Activated CD8-positive, alpha-beta memory T cell treated with anti-CD3 and anti-CD28 coated beads, Interleukin-2, amount 50 U/mL, for 48 hours (primary cell): ENCODE measurements around the gene RBBP8NL.

ENCODE experiments used
- DNase-seq: peaks from one replicate; pipeline ENCODE4 v3.0.0-alpha.2; 2020

Gene RBBP8NL

GRCh38 chr20:62370115-62370806 lies 57.1 kb downstream of the RBBP8NL start:
- DNase-seq = peak; percentile 78

GRCh38 chr20:62369815-62370114 lies 57.6 kb downstream of the RBBP8NL start:
- no peak for DNase-seq

GRCh38 chr20:62368976-62369814 lies 58.1 kb downstream of the RBBP8NL start:
- no peak for DNase-seq

GRCh38 chr20:62368392-62368975 lies 58.9 kb downstream of the RBBP8NL start:
- no peak for DNase-seq

- no peak for DNase-seq
Observed at GRCh38 chr20:62367633-62368391, 59.5 kb downstream of the RBBP8NL start.

GRCh38 chr20:62367136-62367632 lies 60.2 kb downstream of the RBBP8NL start, which contains the start of gene LAMA5:
LAMA5 (minus strand) TSS chr20:62367312; CDS start chr20:62367245, 67 bp downstream.
- no peak for DNase-seq

- DNase-seq = no peak
Observed at GRCh38 chr20:62366370-62367135, 60.8 kb downstream of the RBBP8NL start.

GRCh38 chr20:62365814-62366369 lies 61.4 kb downstream of the RBBP8NL start:
- no peak for DNase-seq

- DNase-seq = no peak
Observed at GRCh38 chr20:62364911-62365736, 62.2 kb downstream of the RBBP8NL start.

- no peak for DNase-seq
Observed at GRCh38 chr20:62363920-62364851, 63.2 kb downstream of the RBBP8NL start.

- DNase-seq = no peak
Observed at GRCh38 chr20:62362991-62363919, 64.1 kb downstream of the RBBP8NL start.

- no peak for DNase-seq
Observed at GRCh38 chr20:62362590-62362940, 64.8 kb downstream of the RBBP8NL start.

GRCh38 chr20:62361799-62362589 lies 65.3 kb downstream of the RBBP8NL start:
- DNase-seq = no peak

- DNase-seq = no peak
Observed at GRCh38 chr20:62360854-62361798, 66.2 kb downstream of the RBBP8NL start.
